ENCODE results near the gene CPNE5. TPM values are rescaled to one million over a fixed set of nuclear protein-coding genes. Genes with fewer than 3 reads are reported as not detected.

The CPNE5 gene
- total RNA-seq, 1 donor from 2014 or later, result not detected

DNA sequence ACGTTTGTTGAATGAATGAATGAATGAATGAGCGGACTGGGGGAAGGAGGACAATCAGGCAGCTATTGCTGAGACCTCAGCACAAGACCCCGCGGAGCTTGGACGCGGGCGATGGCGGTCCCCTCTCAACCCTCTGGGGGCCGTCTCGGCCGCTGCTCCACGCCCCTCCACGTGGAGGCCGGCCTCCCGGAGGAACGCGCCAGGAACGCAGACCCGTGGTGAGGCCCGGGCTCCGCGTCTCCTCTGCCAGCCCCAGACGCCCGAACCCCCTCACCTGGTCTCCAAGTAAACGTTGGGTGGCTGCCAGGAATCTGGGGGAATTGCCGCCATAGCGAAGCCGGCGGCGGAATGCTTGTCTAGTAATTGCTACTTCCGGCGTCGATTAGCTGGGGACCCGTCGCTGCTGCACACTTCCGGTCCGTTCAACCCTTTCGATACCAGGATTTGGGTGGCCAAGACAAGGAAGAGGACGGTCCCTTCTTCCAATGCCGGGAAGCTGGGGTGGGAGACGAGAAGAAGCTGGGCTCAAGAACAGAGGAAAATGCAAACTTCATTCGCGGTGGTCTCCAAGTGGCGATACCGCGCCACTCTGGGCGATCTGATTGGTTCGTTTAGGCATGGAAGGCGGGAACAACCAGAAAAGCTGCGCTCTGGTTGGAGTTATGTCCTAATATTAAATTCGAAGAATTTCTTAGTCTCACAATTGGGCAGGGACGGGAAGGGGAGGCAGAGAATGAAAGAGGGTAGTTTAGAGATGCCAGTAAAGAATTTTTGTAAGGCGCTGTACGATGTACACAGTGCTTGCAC is 35.4 kb upstream of the CPNE5 start, which contains the start of gene PPIL1:
PPIL1 (minus strand) TSS at position 361 of the 807 bp plus-strand sequence; CDS start at position 330, 31 bp downstream.
- Histone ChIP-seq H3K9ac (peak within 1 kb of the TSS; percentile 92), H3K4me2 (peak within 1 kb of the TSS; percentile 92), H3K4me3 (peak within 1 kb of the TSS; percentile 84), H3F3A (ENCODE audit: low read depth) (peaks cover 19% of the 10 kb centered on the region), H4K20me1 (ENCODE audit: low read depth) (no peaks in the 10 kb centered on the region), H3K4me1 (peaks cover 8% of the 10 kb centered on the region), H3K27me3 (peaks cover 13% of the 10 kb centered on the region), H3K9me3 (ENCODE audit: low read depth) (no peaks in the 10 kb centered on the region), H2AFZ (replicated peaks) (peak within 1 kb of the TSS; percentile 98), H3K27ac (peak within 1 kb of the TSS; percentile 95), H3K79me2 (ENCODE audit: low read depth) (peaks cover 49% of the 10 kb centered on the region), H3K36me3 (peaks cover 6% of the 10 kb centered on the region)
- peaks cover 27% of the 10 kb centered on the region for H3K4me1 Mint-ChIP-seq
- H3K27ac Mint-ChIP-seq, result peak within 1 kb of the TSS; percentile 100
- DNase-seq (ENCODE audit: low spot score), result peak; percentile 91
- H3K36me3 Mint-ChIP-seq, result peaks cover 4% of the 10 kb centered on the region
- TF ChIP-seq EZH2 (IDR thresholded peaks at IDR 0.05), result no peak
- TF ChIP-seq, protein P1, sequence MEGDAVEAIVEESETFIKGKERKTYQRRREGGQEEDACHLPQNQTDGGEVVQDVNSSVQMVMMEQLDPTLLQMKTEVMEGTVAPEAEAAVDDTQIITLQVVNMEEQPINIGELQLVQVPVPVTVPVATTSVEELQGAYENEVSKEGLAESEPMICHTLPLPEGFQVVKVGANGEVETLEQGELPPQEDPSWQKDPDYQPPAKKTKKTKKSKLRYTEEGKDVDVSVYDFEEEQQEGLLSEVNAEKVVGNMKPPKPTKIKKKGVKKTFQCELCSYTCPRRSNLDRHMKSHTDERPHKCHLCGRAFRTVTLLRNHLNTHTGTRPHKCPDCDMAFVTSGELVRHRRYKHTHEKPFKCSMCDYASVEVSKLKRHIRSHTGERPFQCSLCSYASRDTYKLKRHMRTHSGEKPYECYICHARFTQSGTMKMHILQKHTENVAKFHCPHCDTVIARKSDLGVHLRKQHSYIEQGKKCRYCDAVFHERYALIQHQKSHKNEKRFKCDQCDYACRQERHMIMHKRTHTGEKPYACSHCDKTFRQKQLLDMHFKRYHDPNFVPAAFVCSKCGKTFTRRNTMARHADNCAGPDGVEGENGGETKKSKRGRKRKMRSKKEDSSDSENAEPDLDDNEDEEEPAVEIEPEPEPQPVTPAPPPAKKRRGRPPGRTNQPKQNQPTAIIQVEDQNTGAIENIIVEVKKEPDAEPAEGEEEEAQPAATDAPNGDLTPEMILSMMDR (IDR thresholded peaks at IDR 0.05), result peak; percentile 8
- no peak for TF ChIP-seq EZH2phosphoT487 (IDR thresholded peaks at IDR 0.05)
- no peaks in the 10 kb centered on the region for H3K27me3 Mint-ChIP-seq (ENCODE audit: insufficient read depth, low read depth)
- no peaks in the 10 kb centered on the region for H3K9me3 Mint-ChIP-seq
- peak within 1 kb of the TSS; percentile 98 for H3K4me3 Mint-ChIP-seq

DNA sequence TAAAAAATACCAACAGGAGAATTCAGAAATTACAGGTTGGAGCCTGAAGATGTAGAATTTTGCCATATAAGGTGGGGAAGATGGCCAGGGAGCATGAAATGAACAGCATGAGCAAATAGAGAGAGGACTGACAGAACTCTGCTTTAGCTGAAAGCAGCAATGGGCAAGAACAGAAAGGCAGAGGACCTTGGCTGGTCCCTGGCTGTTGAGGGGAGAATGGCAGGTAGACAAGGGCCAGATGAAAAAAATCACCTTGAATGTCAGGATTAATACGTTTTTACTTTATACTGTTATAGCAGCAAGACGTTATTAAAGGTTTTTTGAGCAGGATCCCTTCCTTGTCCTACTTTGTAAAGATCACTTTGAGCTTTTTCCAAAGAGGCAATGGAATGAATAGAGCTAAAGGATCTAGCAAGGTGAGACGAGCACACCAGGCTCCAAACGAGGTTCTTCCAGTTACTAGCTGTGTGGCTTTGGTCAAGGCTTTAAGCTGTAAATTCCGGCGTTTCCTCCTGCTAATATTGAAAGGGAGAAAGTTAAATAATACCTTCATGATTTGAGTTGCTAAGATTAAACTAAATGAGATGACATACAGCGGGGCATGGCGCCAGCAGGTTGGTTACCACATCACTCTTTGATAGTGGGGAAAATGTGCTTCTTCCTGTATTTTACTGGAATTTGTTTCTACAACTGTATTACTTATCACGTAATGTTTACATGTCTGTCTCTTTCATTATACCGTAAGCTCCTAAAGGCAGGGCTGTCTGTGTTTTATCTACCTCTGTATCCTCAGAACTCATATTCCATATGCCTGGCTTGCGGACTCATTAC is 34.6 kb upstream of the CPNE5 start:
- H2AFZ ChIP-seq (replicated peaks), result peak overlapping the region; percentile 98
- H3K9ac ChIP-seq, result peak overlapping the region; percentile 92
- Mint-ChIP-seq H3K4me1 (peaks cover 27% of the 10 kb centered on the region), H3K9me3 (no peaks in the 10 kb centered on the region), H3K27ac (peak overlapping the region; percentile 81), H3K27me3 (ENCODE audit: insufficient read depth, low read depth) (no peaks in the 10 kb centered on the region), H3K4me3 (peak overlapping the region; percentile 98), H3K36me3 (peaks cover 8% of the 10 kb centered on the region)
- peak overlapping the region; percentile 95 for H3K27ac ChIP-seq
- peaks cover 8% of the 10 kb centered on the region for H3K4me1 ChIP-seq
- peak overlapping the region; percentile 84 for H3K4me3 ChIP-seq
- H3K79me2 ChIP-seq (ENCODE audit: low read depth), result peaks cover 57% of the 10 kb centered on the region
- peak overlapping the region; percentile 92 for H3K4me2 ChIP-seq
- no peaks in the 10 kb centered on the region for H3K9me3 ChIP-seq (ENCODE audit: low read depth)
- H3K27me3 ChIP-seq, result peaks cover 13% of the 10 kb centered on the region
- no peaks in the 10 kb centered on the region for H4K20me1 ChIP-seq (ENCODE audit: low read depth)
- peaks cover 19% of the 10 kb centered on the region for H3F3A ChIP-seq (ENCODE audit: low read depth)
- DNase-seq (ENCODE audit: low spot score), result no peak
- peaks cover 6% of the 10 kb centered on the region for H3K36me3 ChIP-seq
- TF ChIP-seq EZH2 (IDR thresholded peaks at IDR 0.05) (no peak), EZH2phosphoT487 (IDR thresholded peaks at IDR 0.05) (no peak)
- TF ChIP-seq, protein P1 (IDR thresholded peaks at IDR 0.05), result peak; percentile 7

DNA sequence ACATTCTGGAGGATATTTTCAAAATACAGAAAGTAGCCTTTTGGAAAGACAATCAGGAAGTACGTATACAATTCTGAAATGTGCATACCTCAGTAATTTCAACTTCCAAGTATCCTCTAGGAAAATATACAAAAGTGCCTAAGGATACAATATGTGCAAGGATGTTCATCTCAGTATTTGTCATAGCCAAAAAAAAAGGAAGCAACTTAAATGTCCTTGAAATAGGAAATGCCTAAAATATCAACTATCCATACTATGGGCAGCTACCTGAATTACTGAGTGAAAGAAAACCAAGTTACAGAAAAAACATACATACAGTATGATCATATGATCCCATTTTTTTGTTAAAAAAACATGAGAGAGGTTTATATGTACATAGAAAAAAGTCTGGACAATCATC is 33.9 kb upstream of the CPNE5 start:
- Histone ChIP-seq H3K4me1 (peaks cover 8% of the 10 kb centered on the region), H4K20me1 (ENCODE audit: low read depth) (peaks cover 5% of the 10 kb centered on the region), H3K79me2 (ENCODE audit: low read depth) (peaks cover 64% of the 10 kb centered on the region), H3K27ac (no peak overlapping the region), H3F3A (ENCODE audit: low read depth) (peaks cover 19% of the 10 kb centered on the region), H3K4me2 (peak overlapping the region; percentile 92), H2AFZ (replicated peaks) (no peak overlapping the region), H3K27me3 (peaks cover 6% of the 10 kb centered on the region), H3K36me3 (peaks cover 7% of the 10 kb centered on the region), H3K9ac (peak overlapping the region; percentile 92), H3K9me3 (ENCODE audit: low read depth) (no peaks in the 10 kb centered on the region), H3K4me3 (peak overlapping the region; percentile 84)
- Mint-ChIP-seq H3K27me3 (ENCODE audit: insufficient read depth, low read depth) (no peaks in the 10 kb centered on the region), H3K9me3 (no peaks in the 10 kb centered on the region), H3K36me3 (peaks cover 10% of the 10 kb centered on the region), H3K4me3 (peak overlapping the region; percentile 98), H3K27ac (no peak overlapping the region), H3K4me1 (peaks cover 28% of the 10 kb centered on the region)
- TF ChIP-seq EZH2 (IDR thresholded peaks at IDR 0.05) (no peak), EZH2phosphoT487 (IDR thresholded peaks at IDR 0.05) (no peak)
- no peak for DNase-seq (ENCODE audit: low spot score)
